Activated T-helper 17 cell treated with anti-CD3 and anti-CD28 coated beads, Interleukin-2, amount 50 U/mL, for 72 hours (primary cell): ENCODE measurements around the gene OTP. TPM values are rescaled to one million over a fixed set of nuclear protein-coding genes. Genes with fewer than 3 reads are reported as not detected.
"Not testable (repeated sequence)": the region's sequence is repeated elsewhere in the genome, so short reads cannot be mapped to it uniquely, and the experiment has no call there.

Source experiments
- ATAC-seq: fragments of 150-1000 bp; cut with Tn5 transposase; replicated peaks from 2 replicates; pipeline ENCODE4 v1.10.0; 2021; ENCODE audit warnings: mild to moderate bottlenecking, moderate library complexity
- H3K27ac Mint-ChIP-seq: one replicate; pipeline ENCODE4 v1.8.0; 2022; ENCODE audit warnings: mixed read lengths
- H3K27me3 Mint-ChIP-seq: one replicate; pipeline ENCODE4 v1.8.0; 2022; ENCODE audit warnings: mixed read lengths
- H3K36me3 Mint-ChIP-seq: one replicate; pipeline ENCODE4 v1.8.0; 2022; ENCODE audit warnings: low read depth, mild to moderate bottlenecking, mixed read lengths
- H3K4me1 Mint-ChIP-seq: one replicate; pipeline ENCODE4 v1.8.0; 2022; ENCODE audit warnings: mixed read lengths
- H3K4me3 Mint-ChIP-seq: one replicate; pipeline ENCODE4 v1.8.0; 2022; ENCODE audit warnings: mild to moderate bottlenecking, mixed read lengths
- H3K9me3 Mint-ChIP-seq: one replicate; pipeline ENCODE4 v1.8.0; 2022; ENCODE audit warnings: mixed read lengths
- total RNA-seq, 2 donors: library from RNA; stranded (reverse); gene quantifications; one replicate each; pipeline ENCODE4 v1.2.3, GENCODE V29; 2022

OTP gene
- total RNA-seq, 2 donors from 2014 or later, result not detected

- Mint-ChIP-seq H3K27ac (no peak overlapping the region), H3K9me3 (peaks cover 9% of the 10 kb centered on the region), H3K4me1 (no peaks in the 10 kb centered on the region)
Observed at GRCh38 chr5:77590347-77590746, 48.2 kb downstream of the OTP start.

DNA sequence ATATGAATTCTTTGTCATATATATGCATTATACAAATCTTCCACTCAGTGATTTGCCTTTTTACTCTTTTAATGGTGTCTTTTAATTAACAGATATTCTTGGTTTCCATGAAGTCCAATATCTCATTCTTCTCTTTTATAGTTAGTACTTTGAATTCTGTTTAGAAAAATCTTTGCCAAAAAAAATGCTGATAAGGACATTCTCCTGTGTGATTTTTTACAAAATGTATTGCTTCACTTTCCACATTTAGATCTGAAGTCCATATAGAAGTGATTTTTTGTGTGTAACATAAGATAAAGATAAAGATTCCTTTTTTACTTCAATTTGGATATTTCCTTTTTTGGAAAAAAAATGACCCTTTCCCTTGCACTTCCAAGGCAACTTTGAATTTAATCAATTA lies 50.3 kb downstream of the OTP start:
- H3K27ac Mint-ChIP-seq, result no peak overlapping the region
- no peak for ATAC-seq
- H3K4me3 Mint-ChIP-seq, result no peak overlapping the region
- no peaks in the 10 kb centered on the region for H3K4me1 Mint-ChIP-seq
- peaks cover 10% of the 10 kb centered on the region for H3K9me3 Mint-ChIP-seq
- no peaks in the 10 kb centered on the region for H3K36me3 Mint-ChIP-seq
- peaks cover 29% of the 10 kb centered on the region for H3K27me3 Mint-ChIP-seq

More at GRCh38 chr5:77590347-77590746, 48.2 kb downstream of the OTP start:
- Mint-ChIP-seq H3K4me3 (no peak overlapping the region), H3K27me3 (peaks cover 30% of the 10 kb centered on the region), H3K36me3 (no peaks in the 10 kb centered on the region)
- ATAC-seq, result no peak

GRCh38 chr5:77586101-77586500 lies 52.4 kb downstream of the OTP start:
- Mint-ChIP-seq H3K36me3 (no peaks in the 10 kb centered on the region), H3K27ac (no peak overlapping the region), H3K9me3 (peaks cover 4% of the 10 kb centered on the region), H3K27me3 (peaks cover 29% of the 10 kb centered on the region), H3K4me3 (no peak overlapping the region), H3K4me1 (no peaks in the 10 kb centered on the region)
- ATAC-seq, result no peak

- H3K9me3 Mint-ChIP-seq, H3K4me1 Mint-ChIP-seq, H3K27ac Mint-ChIP-seq, H3K36me3 Mint-ChIP-seq, ATAC-seq, H3K4me3 Mint-ChIP-seq: not testable (repeated sequence)
- peaks cover 37% of the 10 kb centered on the region for H3K27me3 Mint-ChIP-seq
Observed at GRCh38 chr5:77582143-77582542, 56.4 kb downstream of the OTP start.

Other genes with a start within 250 kb of the OTP start
- 10 to 100 TPM; 13.3 to 14.5 TPM for gene WDR41, start 146.4 kb downstream of the OTP start, total RNA-seq
- gene TBCA, start 137.6 kb upstream of the OTP start, total RNA-seq, result 100 to 1,000 TPM; 116 to 195 TPM